NCI-H345 treated with DMSO at 0.1 percent for 48 hours (cell line): ENCODE results near the gene TP53AIP1.

Experiments used
- DNase-seq: peaks from one replicate; lab custom pipeline; 2025; ENCODE audit not compliant: unreplicated experiment; lab: John Stamatoyannopoulos, UW

The TP53AIP1 gene

DNA sequence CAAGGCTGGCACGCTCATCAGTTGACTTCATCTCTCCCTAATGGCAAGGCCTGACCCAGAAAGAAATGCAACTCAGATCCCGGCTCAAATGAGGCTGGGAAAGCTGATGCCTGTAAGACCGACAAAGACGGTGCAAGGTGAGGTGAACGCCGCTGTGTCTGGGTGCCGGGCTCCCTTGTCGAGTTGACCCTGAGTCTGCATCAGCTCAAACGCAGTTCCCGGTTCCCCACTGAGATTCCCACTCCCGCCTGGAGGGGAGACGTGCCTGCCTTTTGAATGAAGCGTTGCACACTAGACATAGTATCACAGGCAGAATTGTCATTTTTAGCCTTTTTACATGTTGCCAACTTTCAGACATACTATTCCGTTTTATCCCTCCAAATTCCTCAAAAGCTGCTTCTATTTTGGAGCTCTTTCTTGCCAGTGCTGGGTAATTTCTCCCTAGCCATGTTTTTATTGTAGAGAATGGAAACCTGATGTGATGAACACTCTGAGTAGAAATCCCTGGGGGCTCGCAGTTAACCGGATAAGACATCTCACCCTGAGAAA lies 831 bp upstream of the TP53AIP1 start:
- no peak for DNase-seq

GRCh38 chr11:128942272-128942612 lies 429 bp downstream of the TP53AIP1 start:
- DNase-seq, result no peak

DNA sequence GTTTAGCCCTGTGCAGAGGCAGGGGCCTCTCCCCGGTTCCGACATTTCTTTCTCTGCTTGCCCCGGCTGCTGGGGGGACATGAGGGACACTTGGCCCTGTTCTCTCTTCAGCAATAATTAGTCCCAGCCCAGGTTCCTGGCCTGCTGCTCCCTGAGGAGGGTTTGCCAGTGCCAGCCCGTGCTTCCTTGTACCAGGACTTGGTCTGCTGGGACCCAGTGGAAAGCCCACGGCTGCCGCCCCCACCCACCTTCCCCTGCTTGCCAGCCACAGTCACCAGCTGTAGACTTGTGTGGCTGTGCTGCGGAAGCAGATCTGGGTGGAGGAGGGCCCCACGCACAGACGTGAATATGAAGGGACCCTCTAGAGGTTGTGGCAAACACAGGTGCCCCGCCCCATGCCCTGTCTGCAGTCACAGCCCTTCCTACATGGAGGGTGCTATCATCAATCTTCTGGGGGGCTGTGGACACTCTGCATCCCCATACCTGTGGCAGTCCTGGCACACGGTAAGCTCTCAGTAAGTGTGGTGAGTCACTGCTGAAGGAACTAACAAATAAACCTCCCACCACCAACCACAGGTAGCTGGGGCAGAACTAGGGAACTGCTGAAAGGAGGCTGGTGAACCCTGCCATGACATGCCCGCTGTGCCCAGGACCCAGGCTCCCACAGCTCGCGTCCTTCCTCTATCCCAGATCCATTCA lies 949 bp downstream of the TP53AIP1 start:
- no peak for DNase-seq

DNA sequence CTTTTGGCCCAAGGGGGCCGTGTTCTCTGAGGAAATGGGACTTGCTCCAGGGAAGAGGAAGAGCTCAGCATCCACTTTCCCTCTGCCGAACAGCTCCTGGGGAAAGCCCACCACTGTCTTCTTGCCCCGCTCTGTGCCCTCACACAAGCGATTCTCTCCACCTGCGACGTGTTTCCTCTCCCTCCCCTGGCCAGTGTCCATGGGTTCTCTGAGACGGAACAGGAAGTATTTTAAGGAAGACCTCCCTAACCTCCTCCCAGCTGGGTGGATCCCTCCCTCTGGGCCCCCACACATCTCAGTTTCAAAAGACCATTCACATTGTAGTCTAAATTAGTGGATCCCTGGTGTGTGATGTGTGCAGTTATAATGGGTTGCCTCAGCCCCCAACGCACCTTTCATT lies 1.6 kb downstream of the TP53AIP1 start:
- no peak for DNase-seq

GRCh38 chr11:128940603-128941002 lies 2.1 kb downstream of the TP53AIP1 start:
- no peak for DNase-seq

DNA sequence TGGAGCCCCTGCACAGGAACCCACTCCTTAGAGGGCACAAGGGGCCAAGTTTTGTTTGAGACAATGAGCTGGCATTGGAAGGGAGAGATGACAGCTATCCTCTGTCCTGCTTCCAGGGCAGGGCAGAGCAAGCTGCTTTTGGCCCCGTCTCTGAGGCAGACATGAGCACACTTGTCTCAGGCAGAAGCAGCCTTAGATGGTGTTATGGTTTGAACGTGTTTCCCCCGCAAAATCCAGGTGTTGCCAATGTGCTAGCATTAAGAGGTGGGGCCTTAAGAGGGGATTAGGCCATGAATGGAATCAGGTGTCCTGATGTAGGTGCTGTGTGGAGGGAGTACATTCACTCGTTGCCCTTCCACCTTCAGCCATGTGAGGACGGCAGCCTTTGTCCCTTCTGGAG lies 2.5 kb downstream of the TP53AIP1 start:
- DNase-seq, result no peak

DNA sequence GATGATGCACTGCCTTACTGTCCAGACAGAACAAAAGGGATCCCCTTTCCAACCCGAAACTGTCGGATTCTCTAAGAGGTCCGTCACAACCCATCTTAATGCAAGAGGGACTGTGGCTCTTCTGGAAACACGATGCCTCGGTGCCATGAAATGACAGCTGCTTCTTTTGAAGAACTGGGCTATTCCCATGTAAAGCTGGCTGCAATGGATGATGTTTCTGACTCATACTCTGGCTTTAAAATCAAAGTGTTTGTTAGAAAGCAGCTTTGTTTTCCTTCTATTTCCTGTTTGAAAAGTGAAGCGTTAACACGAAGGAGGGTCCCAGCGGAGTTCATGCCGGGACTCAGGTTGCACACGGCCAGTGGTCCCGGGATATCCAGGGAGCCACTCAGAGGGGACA lies 3.1 kb downstream of the TP53AIP1 start:
- DNase-seq, result no peak

- DNase-seq, result no peak
Measured at GRCh38 chr11:128938156-128938885, 4.3 kb downstream of the TP53AIP1 start.

- DNase-seq, result no peak
Measured at GRCh38 chr11:128937480-128937879, 5.2 kb downstream of the TP53AIP1 start.

GRCh38 chr11:128936606-128937251 lies 5.9 kb downstream of the TP53AIP1 start:
- DNase-seq, result no peak

DNA sequence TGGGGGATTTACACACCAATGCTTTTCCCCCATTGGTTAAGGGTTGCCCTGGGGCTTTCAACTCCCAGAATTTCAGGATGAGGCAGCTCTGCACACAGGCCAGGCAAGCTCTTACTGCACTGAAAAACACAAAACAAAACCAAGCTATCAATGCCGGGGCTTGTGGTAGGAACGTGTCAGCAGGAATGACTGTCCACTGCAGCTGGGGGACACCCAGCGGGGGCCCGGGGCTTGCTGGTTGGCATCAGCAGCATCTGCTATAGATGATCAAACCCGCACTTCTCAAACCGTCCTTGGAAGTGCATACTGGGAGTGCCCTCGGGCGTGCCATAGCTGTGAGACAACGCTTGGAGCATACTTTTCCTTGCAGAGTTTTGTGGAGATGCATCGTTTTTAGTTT lies 7.7 kb downstream of the TP53AIP1 start:
- DNase-seq, result no peak

- DNase-seq, result no peak
Measured at GRCh38 chr11:128934351-128934750, 8.3 kb downstream of the TP53AIP1 start.

DNA sequence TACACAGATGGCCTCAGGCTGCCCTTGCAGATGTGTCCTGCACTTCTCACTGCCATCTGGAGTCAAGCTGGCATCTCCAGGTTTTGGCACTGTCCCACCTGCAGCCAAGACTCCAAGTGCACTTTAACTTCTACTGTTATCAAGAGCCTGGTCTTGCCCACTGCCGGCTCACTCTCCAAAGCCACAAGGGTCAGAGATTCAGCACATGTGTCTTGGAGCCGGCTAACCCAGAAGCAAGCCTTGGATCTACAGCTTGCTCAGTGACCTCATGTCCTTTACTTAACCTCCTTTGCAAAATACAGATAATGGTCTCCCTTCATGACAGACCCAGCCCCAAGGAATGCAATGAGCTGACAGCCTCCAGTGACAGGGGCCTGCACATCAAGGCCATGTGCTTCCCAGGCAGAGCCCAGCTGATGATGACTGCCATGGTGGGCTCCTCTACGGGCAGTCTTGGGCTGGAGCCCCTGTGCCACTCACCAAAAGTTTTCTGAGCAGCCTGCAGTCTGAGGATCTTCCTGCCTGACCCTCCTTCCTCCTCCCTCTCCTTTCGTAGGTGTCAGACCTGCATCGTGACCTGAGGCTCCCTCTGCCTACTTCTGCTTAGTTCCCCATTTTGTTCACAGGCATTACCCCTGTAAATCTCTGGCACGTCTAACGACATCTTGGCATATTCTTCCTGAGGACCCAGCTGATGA lies 9.0 kb downstream of the TP53AIP1 start:
- DNase-seq, result no peak

- DNase-seq, result no peak
Measured at GRCh38 chr11:128931668-128932067, 11.0 kb downstream of the TP53AIP1 start.

DNA sequence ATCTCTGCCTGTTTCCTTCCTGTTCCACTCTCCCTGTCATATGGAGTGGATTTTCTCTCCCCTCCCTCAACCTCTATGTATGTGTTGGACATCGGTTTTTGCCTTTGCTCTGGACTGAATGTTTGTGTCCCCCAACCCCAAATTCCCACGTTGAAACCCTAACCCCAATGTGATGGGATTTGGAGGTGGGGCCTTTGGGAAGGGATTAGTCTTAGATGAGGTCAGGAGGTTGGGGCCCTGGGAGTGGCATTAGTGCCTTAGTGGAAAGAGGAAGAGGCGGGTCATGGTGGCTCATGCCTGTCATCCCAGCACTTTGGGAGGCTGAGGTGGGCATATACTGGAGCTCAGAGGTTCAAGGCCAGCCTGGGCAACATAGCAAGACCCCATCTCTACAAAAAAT lies 11.6 kb downstream of the TP53AIP1 start:
- DNase-seq, result no peak

DNA sequence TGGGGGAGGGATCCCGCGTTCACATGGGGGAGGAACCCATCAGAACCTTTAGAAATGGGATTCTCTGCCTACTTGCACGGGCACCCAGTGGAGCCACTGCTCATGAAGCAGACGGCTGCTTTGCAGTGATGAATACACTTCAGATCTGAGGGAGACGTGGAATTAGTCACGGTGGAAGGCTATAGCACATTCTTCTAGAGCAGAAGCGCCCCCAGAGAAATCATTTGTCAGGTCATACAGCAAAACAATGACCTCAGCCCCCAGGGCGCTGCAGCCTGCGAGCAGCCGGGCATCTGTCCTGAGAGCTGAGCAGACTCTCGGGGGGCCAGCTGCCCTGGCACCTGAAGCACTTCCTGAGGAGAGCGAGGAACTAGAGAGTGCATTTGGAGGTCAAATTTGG lies 12.7 kb downstream of the TP53AIP1 start:
- DNase-seq, result no peak

DNA sequence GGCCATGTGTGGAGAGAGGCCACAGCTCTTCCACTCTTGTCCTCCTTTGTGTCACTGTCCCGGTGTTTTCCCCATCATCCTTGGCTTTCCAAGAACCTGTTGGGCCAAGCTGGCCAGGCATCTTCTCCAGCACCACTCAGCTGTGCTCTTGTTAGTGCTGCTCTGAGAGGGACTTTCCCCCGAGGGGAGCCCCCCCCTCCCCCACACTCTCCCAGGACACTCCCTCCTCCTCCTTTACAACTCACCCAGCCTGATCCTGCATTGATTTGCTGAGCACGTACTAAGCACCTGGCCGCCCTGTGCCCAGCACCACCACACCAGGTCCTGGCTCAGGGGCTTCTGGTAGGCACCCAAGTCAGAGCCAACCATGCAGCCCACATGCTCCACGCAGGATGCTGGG lies 13.2 kb downstream of the TP53AIP1 start:
- DNase-seq, result no peak

DNA sequence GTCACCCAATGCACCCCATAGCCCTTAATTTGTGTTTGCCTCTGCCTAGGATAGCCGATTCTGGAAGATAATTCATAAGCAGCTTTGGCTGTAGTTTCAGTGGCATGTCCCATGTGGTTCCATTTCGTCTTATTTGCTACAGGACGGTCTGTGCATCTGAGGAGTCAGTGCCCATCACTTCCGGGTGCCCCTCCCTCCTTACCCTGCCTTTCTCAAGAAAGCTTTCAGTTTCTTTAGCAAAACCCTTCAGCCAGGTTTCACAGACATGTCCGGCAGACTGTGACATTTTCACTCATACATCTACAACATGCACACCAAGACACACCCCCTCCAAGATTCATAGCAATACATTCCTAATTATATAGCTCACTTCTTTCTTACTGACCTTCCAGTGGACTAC lies 14.3 kb downstream of the TP53AIP1 start:
- no peak for DNase-seq

- no peak for DNase-seq
Measured at GRCh38 chr11:128927683-128928336, 14.9 kb downstream of the TP53AIP1 start.

- no peak for DNase-seq
Measured at GRCh38 chr11:128927108-128927461, 15.6 kb downstream of the TP53AIP1 start.
